Neural progenitor cell (in vitro differentiated cells): ENCODE measurements around the gene FHIP2A. TPM values are rescaled to one million over a fixed set of nuclear protein-coding genes. Genes with fewer than 3 reads are reported as not detected.

ENCODE experiments used
- DNase-seq: peaks from one replicate; pipeline ENCODE4 v3.0.0-alpha.2; 2016; ENCODE audit warnings: low spot score
- H2AFZ ChIP-seq: fragments of 200-600 bp; sonication (generic); replicated peaks from 2 replicates; pipeline ENCODE4 v1.6.1; 2016; ENCODE audit warnings: antibody characterized with exemption
- H3F3A ChIP-seq: fragments of 200-600 bp; sonication (generic); 2 replicates; pipeline ENCODE4 v1.6.1; 2016; ENCODE audit warnings: antibody characterized with exemption, low read depth
- H3K27ac ChIP-seq: fragments of 200-600 bp; sonication (generic); 2 replicates; pipeline ENCODE4 v1.5.1; 2016; ENCODE audit warnings: mild to moderate bottlenecking
- H3K27me3 ChIP-seq: fragments of 200-600 bp; sonication (generic); 2 replicates; pipeline ENCODE4 v1.6.1; 2016; ENCODE audit warnings: mild to moderate bottlenecking, moderate library complexity
- H3K36me3 ChIP-seq: fragments of 200-600 bp; sonication (generic); 2 replicates; pipeline ENCODE4 v1.5.1; 2016
- H3K4me1 ChIP-seq: fragments of 200-600 bp; sonication (generic); 2 replicates; pipeline ENCODE4 v1.6.1; 2016; ENCODE audit warnings: mixed run types
- H3K4me2 ChIP-seq: fragments of 200-600 bp; sonication (generic); 2 replicates; pipeline ENCODE4 v1.6.1; 2016
- H3K4me3 ChIP-seq: fragments of 200-600 bp; sonication (generic); 2 replicates; pipeline ENCODE4 v1.5.1; 2016
- H3K79me2 ChIP-seq: fragments of 200-600 bp; sonication (generic); 2 replicates; pipeline ENCODE4 v1.6.1; 2016; ENCODE audit warnings: low read depth
- H3K9ac ChIP-seq: fragments of 200-600 bp; sonication (generic); 2 replicates; pipeline ENCODE4 v1.6.1; 2016
- H3K9me3 ChIP-seq: fragments of 200-600 bp; sonication (generic); 2 replicates; pipeline ENCODE4 v1.5.1; 2016; ENCODE audit warnings: low read depth
- H4K20me1 ChIP-seq: fragments of 200-600 bp; sonication (generic); 2 replicates; pipeline ENCODE4 v1.6.1; 2016; ENCODE audit warnings: low read depth
- H3K27ac Mint-ChIP-seq: 3 replicates; pipeline ENCODE4 v1.8.0; 2021; ENCODE audit warnings: mixed read lengths
- H3K27me3 Mint-ChIP-seq: 2 replicates; pipeline ENCODE4 v1.8.0; 2022; ENCODE audit warnings: low read depth, mild to moderate bottlenecking, inconsistent platforms, moderate library complexity, mixed read lengths; ENCODE audit not compliant: insufficient read depth
- H3K36me3 Mint-ChIP-seq: 3 replicates; pipeline ENCODE4 v1.8.0; 2021; ENCODE audit warnings: mixed read lengths
- H3K4me1 Mint-ChIP-seq: 3 replicates; pipeline ENCODE4 v1.8.0; 2021; ENCODE audit warnings: mixed read lengths
- H3K4me3 Mint-ChIP-seq: 3 replicates; pipeline ENCODE4 v1.8.0; 2021; ENCODE audit warnings: mild to moderate bottlenecking, moderate library complexity, mixed read lengths
- H3K9me3 Mint-ChIP-seq: 3 replicates; pipeline ENCODE4 v1.8.0; 2020; ENCODE audit warnings: mixed read lengths
- CTCF ChIP-seq: fragments of 200-600 bp; sonication (generic); IDR thresholded peaks from 2 replicates; pipeline ENCODE4 v1.5.1; 2017; ENCODE audit warnings: antibody characterized with exemption, mild to moderate bottlenecking
- EZH2 ChIP-seq: fragments of 200-600 bp; sonication (generic); IDR thresholded peaks from 2 replicates; pipeline ENCODE4 v1.6.1; 2017; ENCODE audit warnings: antibody characterized with exemption, mild to moderate bottlenecking, moderate library complexity
- EZH2phosphoT487 ChIP-seq: fragments of 200-600 bp; sonication (generic); IDR thresholded peaks from 2 replicates; pipeline ENCODE4 v1.6.1; 2017; ENCODE audit warnings: antibody characterized with exemption
- total RNA-seq: library from RNA; depleted of rRNA; stranded (reverse); fragments of >200 nt; gene quantifications from 2 replicates; pipeline ENCODE4 v1.2.3, GENCODE V29; 2015; ENCODE audit warnings: low replicate concordance

FHIP2A gene
- total RNA-seq, 1 donor from 2014 or later, result 28.2 TPM

- Histone ChIP-seq H3K79me2 (no peaks in the 10 kb centered on the region), H3K27me3 (no peaks in the 10 kb centered on the region), H3F3A (no peaks in the 10 kb centered on the region), H2AFZ (no peak overlapping the region), H3K4me1 (no peaks in the 10 kb centered on the region), H3K4me2 (no peak overlapping the region), H4K20me1 (no peaks in the 10 kb centered on the region), H3K9ac (no peak overlapping the region), H3K36me3 (no peaks in the 10 kb centered on the region), H3K4me3 (no peak overlapping the region), H3K27ac (no peak overlapping the region), H3K9me3 (no peaks in the 10 kb centered on the region)
- TF ChIP-seq EZH2 (no peak), CTCF (no peak), EZH2phosphoT487 (no peak)
- no peak for DNase-seq
- Mint-ChIP-seq H3K4me3 (no peak overlapping the region), H3K27me3 (no peaks in the 10 kb centered on the region), H3K9me3 (no peaks in the 10 kb centered on the region), H3K27ac (no peak overlapping the region), H3K4me1 (no peaks in the 10 kb centered on the region), H3K36me3 (no peaks in the 10 kb centered on the region)
These were observed 19.4 kb upstream of the FHIP2A start for GRCh38 chr10:114802177-114802576.

- no peak overlapping the region for H3K4me3 ChIP-seq
- no peak overlapping the region for H3K9ac ChIP-seq
- Mint-ChIP-seq H3K36me3 (no peaks in the 10 kb centered on the region), H3K9me3 (peaks cover 4% of the 10 kb centered on the region), H3K4me3 (no peak overlapping the region), H3K27me3 (peaks cover 2% of the 10 kb centered on the region), H3K4me1 (no peaks in the 10 kb centered on the region), H3K27ac (no peak overlapping the region)
- H3K36me3 ChIP-seq, result no peaks in the 10 kb centered on the region
- no peak for DNase-seq
- no peaks in the 10 kb centered on the region for H3K79me2 ChIP-seq
- no peaks in the 10 kb centered on the region for H3F3A ChIP-seq
- TF ChIP-seq CTCF (no peak), EZH2phosphoT487 (no peak), EZH2 (no peak)
- H2AFZ ChIP-seq, result no peak overlapping the region
- no peaks in the 10 kb centered on the region for H4K20me1 ChIP-seq
- H3K27me3 ChIP-seq, result no peaks in the 10 kb centered on the region
- H3K27ac ChIP-seq, result no peak overlapping the region
- H3K4me1 ChIP-seq, result no peaks in the 10 kb centered on the region
- H3K9me3 ChIP-seq, result no peaks in the 10 kb centered on the region
- H3K4me2 ChIP-seq, result no peak overlapping the region
These were observed 14.8 kb upstream of the FHIP2A start for GRCh38 chr10:114806562-114807391.

- Histone ChIP-seq H3K4me1 (no peaks in the 10 kb centered on the region), H3K9ac (no peak overlapping the region), H3K27me3 (no peaks in the 10 kb centered on the region), H3K4me3 (no peak overlapping the region), H3K36me3 (no peaks in the 10 kb centered on the region), H3F3A (no peaks in the 10 kb centered on the region), H3K79me2 (no peaks in the 10 kb centered on the region), H2AFZ (no peak overlapping the region), H3K4me2 (no peak overlapping the region), H4K20me1 (no peaks in the 10 kb centered on the region), H3K9me3 (no peaks in the 10 kb centered on the region), H3K27ac (no peak overlapping the region)
- no peaks in the 10 kb centered on the region for H3K4me1 Mint-ChIP-seq
- H3K27me3 Mint-ChIP-seq, result peaks cover 2% of the 10 kb centered on the region
- TF ChIP-seq EZH2 (no peak), EZH2phosphoT487 (no peak), CTCF (no peak)
- no peaks in the 10 kb centered on the region for H3K36me3 Mint-ChIP-seq
- H3K9me3 Mint-ChIP-seq, result peaks cover 4% of the 10 kb centered on the region
- H3K4me3 Mint-ChIP-seq, result no peak overlapping the region
- H3K27ac Mint-ChIP-seq, result no peak overlapping the region
- DNase-seq, result no peak
These were observed 12.6 kb upstream of the FHIP2A start for GRCh38 chr10:114808982-114809381.
